HepG2 (cell line): ENCODE data around the gene AGER. TPM values are rescaled to one million over a fixed set of nuclear protein-coding genes. Genes with fewer than 3 reads are reported as not detected.
A peak's percentile ranks its signal among the peaks of the same experiment; 100 is the strongest.

Experiments
- ASH2L ChIP-seq: fragments of 300-600, 200-600 bp; sonication (generic); IDR thresholded peaks from 2 replicates; pipeline ENCODE4 v1.7.0; 2017; ENCODE audit warnings: low read depth, mild to moderate bottlenecking, moderate library complexity, mixed read lengths, low read length; ENCODE audit not compliant: insufficient read length
- ELF1 ChIP-seq: sonication (generic); formaldehyde crosslinking; IDR thresholded peaks from 2 replicates; pipeline ENCODE4 v1.4.0; 2020; ENCODE audit warnings: missing genetic modification reagents
- FOXJ3 ChIP-seq: sonication (generic); formaldehyde crosslinking; IDR thresholded peaks from 2 replicates; pipeline ENCODE4 v1.4.0; 2020; ENCODE audit warnings: missing genetic modification reagents, mild to moderate bottlenecking, borderline replicate concordance
- HMGXB3 ChIP-seq: sonication (generic); formaldehyde crosslinking; IDR thresholded peaks from 2 replicates; pipeline ENCODE4 v1.4.0; 2020; ENCODE audit warnings: missing genetic modification reagents, borderline replicate concordance
- KLF6 ChIP-seq: IDR thresholded peaks from 2 replicates; pipeline ENCODE4 v1.8.0; 2016; ENCODE audit warnings: missing biosample characterization, missing genetic modification reagents
- TEF ChIP-seq: sonication (generic); formaldehyde crosslinking; IDR thresholded peaks from 2 replicates; pipeline ENCODE4 v1.5.0; 2020; ENCODE audit warnings: missing genetic modification reagents
- ZBTB2 ChIP-seq: sonication (generic); formaldehyde crosslinking; IDR thresholded peaks from 2 replicates; pipeline ENCODE4 v1.8.0; 2022; ENCODE audit warnings: low read depth, missing genetic modification reagents
- ZFP41 ChIP-seq: sonication (generic); formaldehyde crosslinking; IDR thresholded peaks from 2 replicates; pipeline ENCODE4 v1.4.0; 2020; ENCODE audit warnings: mild to moderate bottlenecking, missing genetic modification reagents, borderline replicate concordance
- ZMAT3 ChIP-seq: sonication (generic); formaldehyde crosslinking; conservative IDR thresholded peaks from 2 replicates; pipeline ENCODE4 v1.7.0; 2021; ENCODE audit warnings: missing genetic modification reagents
- ZNF329 ChIP-seq: sonication (generic); formaldehyde crosslinking; IDR thresholded peaks from 2 replicates; pipeline ENCODE4 v1.9.0; 2021; ENCODE audit warnings: low read depth, mild to moderate bottlenecking, missing genetic modification reagents
- ZNF552 ChIP-seq: sonication (generic); formaldehyde crosslinking; IDR thresholded peaks from 2 replicates; pipeline ENCODE4 v1.9.0; 2022; ENCODE audit warnings: missing genetic modification reagents, mild to moderate bottlenecking, borderline replicate concordance
- ZNF629 ChIP-seq: sonication (generic); formaldehyde crosslinking; conservative IDR thresholded peaks from 2 replicates; pipeline ENCODE4 v1.5.0; 2020; ENCODE audit warnings: missing genetic modification reagents
- ZNF691 ChIP-seq: sonication (generic); formaldehyde crosslinking; IDR thresholded peaks from 2 replicates; pipeline ENCODE4 v1.4.0; 2020; ENCODE audit warnings: missing genetic modification reagents, low read depth, mild to moderate bottlenecking, borderline replicate concordance
- ZSCAN30 ChIP-seq: sonication (generic); formaldehyde crosslinking; IDR thresholded peaks from 2 replicates; pipeline ENCODE4 v1.5.0; 2020; ENCODE audit warnings: mild to moderate bottlenecking, missing genetic modification reagents
- ZZZ3 ChIP-seq: sonication (generic); formaldehyde crosslinking; IDR thresholded peaks from 2 replicates; pipeline ENCODE4 v1.4.0; 2020; ENCODE audit warnings: missing genetic modification reagents, mild to moderate bottlenecking, borderline replicate concordance
- polyA plus RNA-seq, 8 experiments: library from polyadenylated mRNA; depleted of rRNA in 3 of 8; stranded (reverse) in 7 of 8; unstranded in 1 of 8; fragments of >200 nt; fragmentation: Illumina TruSeq in 4 of 8; extraction: Trizol in 4 of 8; gene quantifications; 2 replicates each; pipeline versions ENCODE4 v1.2.1 to v1.2.3, GENCODE V29; 2011 to 2016; ENCODE audit warnings: low read depth in 4 of 8, missing spikeins in 1 of 8, mixed read lengths in 1 of 8; ENCODE audit not compliant: insufficient read depth in 1 of 8
- total RNA-seq, 5 experiments: library from RNA; depleted of rRNA; stranded (reverse); fragments of >200 nt; fragmentation: Illumina TruSeq; extraction: Trizol; gene quantifications; 2 replicates each; pipeline ENCODE4 v1.2.3, GENCODE V29; 2016; ENCODE audit warnings: low read depth in 1 of 5

The AGER gene
- total and polyA plus RNA-seq, 2 of the 13 experiments (the other 11 are each of a cell fraction or from before 2014, with no cell fraction given): 1.9 to 5.1 TPM

GRCh38 chr6:32153564-32154513, 30.2 kb downstream of the AGER start, which contains the start of gene PPT2 (continued):
- TF ChIP-seq HMGXB3: peak; percentile 85
- peak; percentile 87; the same call in 1 of the 2 replicates for TF ChIP-seq ZZZ3 (CRISPR knock-in tag)
- peak; percentile 54; the same call in 1 of the 2 replicates for TF ChIP-seq ZNF691
- TF ChIP-seq ZMAT3 (CRISPR knock-in tag): peak; percentile 31; the same call in 1 of the 2 replicates
- TF ChIP-seq KLF6: peak; percentile 88; the same call in 1 of the 2 replicates
- TF ChIP-seq ZNF552 (CRISPR knock-in tag): no peak; the same call in 1 of the 2 replicates
- TF ChIP-seq TEF: no peak
- no peak for TF ChIP-seq ZSCAN30 (CRISPR knock-in tag)
- TF ChIP-seq ELF1: peak; percentile 72
- no peak for TF ChIP-seq ZFP41 (CRISPR knock-in tag)
- TF ChIP-seq ZNF629 (CRISPR knock-in tag): no peak
- 0 out of 2 replicates have a peak, but pooled peaks have one; percentile 1 for TF ChIP-seq ZNF329
- 0 out of 2 replicates have a peak, but pooled peaks have one; percentile 14 for TF ChIP-seq ZBTB2 (CRISPR knock-in tag)
- TF ChIP-seq ASH2L: peak; percentile 83
- peak; percentile 40; the same call in 1 of the 2 replicates for TF ChIP-seq FOXJ3 (CRISPR knock-in tag)
